IMR-90 (cell line): ENCODE measurements around the gene VPS37B. TPM values are rescaled to one million over a fixed set of nuclear protein-coding genes. Genes with fewer than 3 reads are reported as not detected.

Experiments
- ATAC-seq: fragments of 200-7000 bp; cut with Tn5 transposase; 2 replicates; pipeline ENCODE4 v1.9.1; 2020; ENCODE audit warnings: low read depth, mild to moderate bottlenecking, moderate library complexity
- BruUV-seq: library from RNA; stranded (reverse); fragments of 400-500 nt; replicated peaks from 2 replicates; lab custom pipeline; 2021; lab: Mats Ljungman, UMichigan
- CTCF ChIA-PET: fragments of 300-600 bp; formaldehyde crosslinking; extraction: SDS; loops from one replicate; lab custom pipeline; 2021; ENCODE audit warnings: antibody characterized with exemption; lab: Yijun Ruan, JAX
- POLR2A ChIA-PET: fragments of 300-600 bp; sonication (Branson Sonifier 250); formaldehyde crosslinking; loops from one replicate; lab custom pipeline; 2022; ENCODE audit warnings: antibody characterized with exemption; ENCODE audit not compliant: unreplicated experiment; lab: Charles Lee
- DNase-seq: peaks from one replicate; pipeline ENCODE4 v3.0.0; 2013
- H2AFZ ChIP-seq: replicated peaks from 2 replicates; pipeline ENCODE3; 2013; ENCODE audit warnings: low read length, mild to moderate bottlenecking; ENCODE audit not compliant: poor library complexity
- H2AK5ac ChIP-seq: 2 replicates; pipeline ENCODE4 v1.6.1; 2013; ENCODE audit warnings: low read depth, low read length, inconsistent platforms
- H2AK9ac ChIP-seq: replicated peaks from 2 replicates; pipeline ENCODE3; 2013; ENCODE audit warnings: mild to moderate bottlenecking, low read depth, low read length, moderate library complexity; ENCODE audit not compliant: poor library complexity
- H2BK120ac ChIP-seq: 2 replicates; pipeline ENCODE4 v1.6.1; 2013; ENCODE audit warnings: low read depth, low read length, inconsistent platforms
- H2BK15ac ChIP-seq: 3 replicates; pipeline ENCODE4 v1.6.1; 2013; ENCODE audit warnings: low read depth, low read length, inconsistent platforms
- H2BK20ac ChIP-seq: 2 replicates; pipeline ENCODE4 v1.6.1; 2013; ENCODE audit warnings: low read depth, mild to moderate bottlenecking, inconsistent platforms, low read length, moderate library complexity
- H2BK5ac ChIP-seq: 2 replicates; pipeline ENCODE4 v1.6.1; 2013; ENCODE audit warnings: mild to moderate bottlenecking, low read depth, low read length, inconsistent platforms; ENCODE audit not compliant: poor library complexity, severe bottlenecking
- H3K14ac ChIP-seq: replicated peaks from 2 replicates; pipeline ENCODE4 v1.6.1; 2013; ENCODE audit warnings: low read depth, low read length, inconsistent platforms
- H3K18ac ChIP-seq: 2 replicates; pipeline ENCODE4 v1.6.1; 2013; ENCODE audit warnings: low read depth, low read length, control low read depth
- H3K23ac ChIP-seq: 2 replicates; pipeline ENCODE4 v1.6.1; 2013; ENCODE audit warnings: low read depth, low read length, inconsistent platforms
- H3K27ac ChIP-seq: 2 replicates; pipeline ENCODE4 v1.5.1; 2013; ENCODE audit warnings: mild to moderate bottlenecking, control low read depth, low read length; ENCODE audit not compliant: insufficient read depth
- H3K27me3 ChIP-seq: 2 replicates; pipeline ENCODE4 v1.6.1; 2013; ENCODE audit warnings: low read length; ENCODE audit not compliant: control insufficient read depth, insufficient read depth
- H3K36me3 ChIP-seq: 2 replicates; pipeline ENCODE4 v1.6.1; 2013; ENCODE audit warnings: low read length, mixed read lengths; ENCODE audit not compliant: control insufficient read depth, insufficient read depth
- H3K4ac ChIP-seq: 2 replicates; pipeline ENCODE4 v1.6.1; 2013; ENCODE audit warnings: low read depth, low read length, inconsistent platforms
- H3K4me1 ChIP-seq: 2 replicates; pipeline ENCODE4 v1.6.1; 2013; ENCODE audit warnings: low read length, mixed read lengths; ENCODE audit not compliant: control insufficient read depth, insufficient read depth
- H3K4me2 ChIP-seq: 2 replicates; pipeline ENCODE4 v1.6.1; 2013; ENCODE audit warnings: low read depth, mild to moderate bottlenecking, control low read depth, low read length, moderate library complexity
- H3K4me3 ChIP-seq: 2 replicates; pipeline ENCODE4 v1.5.1; 2013; ENCODE audit warnings: low read depth, mild to moderate bottlenecking, control low read depth, low read length, moderate library complexity; ENCODE audit not compliant: insufficient read depth
- H3K56ac ChIP-seq: 2 replicates; pipeline ENCODE4 v1.6.1; 2013; ENCODE audit warnings: low read length, inconsistent platforms; ENCODE audit not compliant: insufficient read depth; ENCODE audit errors: extremely low read depth
- H3K79me1 ChIP-seq, 2 experiments: 2 replicates each; pipeline ENCODE4 v1.6.1; 2013; ENCODE audit warnings: low read length in 2 of 2, inconsistent platforms in 1 of 2, low read depth in 1 of 2
- H3K9ac ChIP-seq: 2 replicates; pipeline ENCODE4 v1.6.1; 2013; ENCODE audit warnings: low read depth, low read length, control low read depth
- H3K9me1 ChIP-seq: 2 replicates; pipeline ENCODE4 v1.6.1; 2013; ENCODE audit warnings: low read length, inconsistent platforms; ENCODE audit not compliant: insufficient read depth
- H3K9me3 ChIP-seq: 2 replicates; pipeline ENCODE4 v1.6.1; 2013; ENCODE audit warnings: low read length; ENCODE audit not compliant: control insufficient read depth, insufficient read depth
- H4K20me1 ChIP-seq: 2 replicates; pipeline ENCODE4 v1.6.1; 2013; ENCODE audit warnings: low read length, inconsistent platforms; ENCODE audit not compliant: insufficient read depth
- H4K5ac ChIP-seq: 2 replicates; pipeline ENCODE4 v1.6.1; 2013; ENCODE audit warnings: mild to moderate bottlenecking, low read depth, low read length, control low read depth
- H4K8ac ChIP-seq, 2 experiments: 2 replicates each; pipeline ENCODE4 v1.6.1; 2013; ENCODE audit warnings: low read depth in 2 of 2, low read length in 2 of 2, control low read depth in 1 of 2, inconsistent platforms in 1 of 2
- H4K91ac ChIP-seq: 2 replicates; pipeline ENCODE4 v1.6.1; 2013; ENCODE audit warnings: low read depth, low read length, inconsistent platforms; ENCODE audit not compliant: insufficient read depth
- CEBPB ChIP-seq: IDR thresholded peaks from 2 replicates; pipeline ENCODE4 v1.6.1; 2012; ENCODE audit warnings: low read depth, low read length, improper control_type of control experiment
- CHD1 ChIP-seq: IDR thresholded peaks from 2 replicates; pipeline ENCODE4 v1.6.1; 2012; ENCODE audit warnings: low read depth, low read length, improper control_type of control experiment
- FOS ChIP-seq: fragments of 150-350 bp; IDR thresholded peaks from 2 replicates; pipeline ENCODE4 v1.6.1; 2016; ENCODE audit warnings: low read depth, low read length
- NFE2L2 ChIP-seq: fragments of 150-350 bp; IDR thresholded peaks from 2 replicates; pipeline ENCODE4 v1.6.1; 2016; ENCODE audit warnings: low read depth, mild to moderate bottlenecking, low read length
- POLR2A ChIP-seq: IDR thresholded peaks from 2 replicates; pipeline ENCODE4 v1.6.1; 2012; ENCODE audit warnings: mild to moderate bottlenecking, low read depth, low read length
- RAD21 ChIP-seq: IDR thresholded peaks from 2 replicates; pipeline ENCODE4 v1.6.1; 2012; ENCODE audit warnings: low read length, improper control_type of control experiment
- RFX5 ChIP-seq: IDR thresholded peaks from 2 replicates; pipeline ENCODE4 v1.8.0; 2012; ENCODE audit warnings: low read depth, mild to moderate bottlenecking, low read length, moderate library complexity
- SMC3 ChIP-seq: fragments of 150-350 bp; IDR thresholded peaks from 2 replicates; pipeline ENCODE4 v1.6.1; 2016; ENCODE audit warnings: low read depth, mild to moderate bottlenecking, antibody characterized with exemption, low read length, moderate library complexity
- WGBS, 2 experiments: methylation state at CpG; one replicate each; pipeline versions ENCODE4 v1.1.5 to v1.1.7; 2013; ENCODE audit warnings: missing lambda C conversion rate in 2 of 2; ENCODE audit not compliant: insufficient read length in 1 of 2; ENCODE audit errors: extremely low coverage in 2 of 2; 5-methylcytosine and 5-hydroxymethylcytosine counted together
- dilution Hi-C: fragments of 300-500 bp; cut with HindIII; formaldehyde crosslinking; loops from one replicate; pipeline ENCODE4 v1.14.3; 2018; ENCODE audit warnings: low sequenced_read_pairs; ENCODE audit not compliant: unreplicated experiment
- in situ Hi-C: fragments of 300-500 bp; cut with MboI; formaldehyde crosslinking; loops from 3 replicates; pipeline ENCODE4 v1.14.3; 2019; ENCODE audit warnings: low sequenced_read_pairs, inconsistent platforms, mixed read lengths
- intact Hi-C: fragments of 100-400 bp; cut with micrococcal nuclease; formaldehyde crosslinking; loops from 2 replicates; pipeline ENCODE4 v1.10.0; 2022
- polyA plus RNA-seq, 3 experiments: library from polyadenylated mRNA; depleted of rRNA; stranded (reverse); fragments of >200 nt; gene quantifications; 2 replicates each; pipeline ENCODE4 v1.2.3, GENCODE V29; 2012; ENCODE audit warnings: low replicate concordance in 1 of 3
- total RNA-seq: library from RNA; depleted of rRNA; stranded (reverse); fragments of >200 nt; gene quantifications from 2 replicates; pipeline ENCODE4 v1.2.3, GENCODE V29; 2012
- TF ChIP-seq, protein P1 (sequence below): fragments of 150-350 bp; IDR thresholded peaks from 2 replicates; pipeline ENCODE4 v1.6.1; 2016; ENCODE audit warnings: low read depth, mild to moderate bottlenecking, low read length, moderate library complexity, borderline replicate concordance
- TF ChIP-seq, protein P2 (sequence below): conservative IDR thresholded peaks from 2 replicates; pipeline ENCODE4 v1.5.1; 2012; ENCODE audit warnings: mild to moderate bottlenecking, low read depth, low read length, improper control_type of control experiment
- TF ChIP-seq, protein P3 (sequence below): fragments of 150-350 bp; IDR thresholded peaks from 2 replicates; pipeline ENCODE4 v1.6.1; 2017; ENCODE audit warnings: mild to moderate bottlenecking, antibody characterized with exemption, low read length, low read depth

Gene VPS37B
- total and polyA plus RNA-seq, 2 of the 4 experiments (the other 2 are of a cell fraction): 8.6 to 25.7 TPM

DNA sequence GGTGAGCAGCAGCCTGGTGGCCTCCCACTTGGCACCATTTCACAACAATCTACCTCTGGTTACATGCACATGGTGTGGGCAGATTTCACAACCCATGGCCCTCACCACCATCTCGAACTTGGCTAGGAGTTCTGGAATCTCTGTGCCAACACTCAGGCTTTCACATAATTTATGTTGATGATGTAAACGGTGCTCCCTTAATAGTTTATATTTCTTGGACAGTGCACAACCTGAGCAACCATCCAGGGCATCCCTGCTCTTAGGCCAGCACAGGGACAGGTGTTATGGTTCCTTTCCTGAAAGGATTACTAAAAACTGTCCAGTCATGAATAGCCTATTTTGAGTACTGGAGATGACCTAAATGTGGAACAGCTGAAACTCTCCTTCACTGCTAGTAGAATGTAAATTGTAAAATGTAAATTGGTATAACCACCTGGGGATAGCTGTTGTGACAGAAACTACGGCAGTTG is 41.7 kb upstream of the VPS37B start:
- TF ChIP-seq, protein P1, sequence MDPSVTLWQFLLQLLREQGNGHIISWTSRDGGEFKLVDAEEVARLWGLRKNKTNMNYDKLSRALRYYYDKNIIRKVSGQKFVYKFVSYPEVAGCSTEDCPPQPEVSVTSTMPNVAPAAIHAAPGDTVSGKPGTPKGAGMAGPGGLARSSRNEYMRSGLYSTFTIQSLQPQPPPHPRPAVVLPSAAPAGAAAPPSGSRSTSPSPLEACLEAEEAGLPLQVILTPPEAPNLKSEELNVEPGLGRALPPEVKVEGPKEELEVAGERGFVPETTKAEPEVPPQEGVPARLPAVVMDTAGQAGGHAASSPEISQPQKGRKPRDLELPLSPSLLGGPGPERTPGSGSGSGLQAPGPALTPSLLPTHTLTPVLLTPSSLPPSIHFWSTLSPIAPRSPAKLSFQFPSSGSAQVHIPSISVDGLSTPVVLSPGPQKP: no peak
- no peak for TF ChIP-seq RAD21
- no peak for TF ChIP-seq NFE2L2
- TF ChIP-seq RFX5: no peak
- TF ChIP-seq POLR2A: no peak
- TF ChIP-seq SMC3: no peak
- TF ChIP-seq, protein P2, sequence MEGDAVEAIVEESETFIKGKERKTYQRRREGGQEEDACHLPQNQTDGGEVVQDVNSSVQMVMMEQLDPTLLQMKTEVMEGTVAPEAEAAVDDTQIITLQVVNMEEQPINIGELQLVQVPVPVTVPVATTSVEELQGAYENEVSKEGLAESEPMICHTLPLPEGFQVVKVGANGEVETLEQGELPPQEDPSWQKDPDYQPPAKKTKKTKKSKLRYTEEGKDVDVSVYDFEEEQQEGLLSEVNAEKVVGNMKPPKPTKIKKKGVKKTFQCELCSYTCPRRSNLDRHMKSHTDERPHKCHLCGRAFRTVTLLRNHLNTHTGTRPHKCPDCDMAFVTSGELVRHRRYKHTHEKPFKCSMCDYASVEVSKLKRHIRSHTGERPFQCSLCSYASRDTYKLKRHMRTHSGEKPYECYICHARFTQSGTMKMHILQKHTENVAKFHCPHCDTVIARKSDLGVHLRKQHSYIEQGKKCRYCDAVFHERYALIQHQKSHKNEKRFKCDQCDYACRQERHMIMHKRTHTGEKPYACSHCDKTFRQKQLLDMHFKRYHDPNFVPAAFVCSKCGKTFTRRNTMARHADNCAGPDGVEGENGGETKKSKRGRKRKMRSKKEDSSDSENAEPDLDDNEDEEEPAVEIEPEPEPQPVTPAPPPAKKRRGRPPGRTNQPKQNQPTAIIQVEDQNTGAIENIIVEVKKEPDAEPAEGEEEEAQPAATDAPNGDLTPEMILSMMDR: no peak
- TF ChIP-seq CEBPB: no peak
- TF ChIP-seq, protein P3, sequence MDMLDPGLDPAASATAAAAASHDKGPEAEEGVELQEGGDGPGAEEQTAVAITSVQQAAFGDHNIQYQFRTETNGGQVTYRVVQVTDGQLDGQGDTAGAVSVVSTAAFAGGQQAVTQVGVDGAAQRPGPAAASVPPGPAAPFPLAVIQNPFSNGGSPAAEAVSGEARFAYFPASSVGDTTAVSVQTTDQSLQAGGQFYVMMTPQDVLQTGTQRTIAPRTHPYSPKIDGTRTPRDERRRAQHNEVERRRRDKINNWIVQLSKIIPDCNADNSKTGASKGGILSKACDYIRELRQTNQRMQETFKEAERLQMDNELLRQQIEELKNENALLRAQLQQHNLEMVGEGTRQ: no peak
- TF ChIP-seq FOS: no peak
- no peak for TF ChIP-seq CHD1
- BruUV-seq: no TSS peak
- H3K14ac ChIP-seq: no peak overlapping the region
- H2AK5ac ChIP-seq: no peak overlapping the region
- DNase-seq (no peak), ATAC-seq (no peak)
- H3K36me3 ChIP-seq: no peaks in the 10 kb centered on the region; the same call in 1 of the 2 replicates
- in situ Hi-C loops: no loop called here
- H2AFZ ChIP-seq: no peak overlapping the region
- no peak overlapping the region for H3K56ac ChIP-seq
- no peaks in the 10 kb centered on the region for H3K79me1 ChIP-seq
- intact Hi-C loops: no loop called here
- no peaks in the 10 kb centered on the region for H3K9me3 ChIP-seq
- H3K9ac ChIP-seq: no peak overlapping the region
- CTCF ChIA-PET: no interaction called here
- no peak overlapping the region for H2BK15ac ChIP-seq
- H3K4me1 ChIP-seq: no peaks in the 10 kb centered on the region
- H3K23ac ChIP-seq: no peak overlapping the region
- no peak overlapping the region for H2AK9ac ChIP-seq
- no peak overlapping the region for H3K4ac ChIP-seq
- no peak overlapping the region for H2BK20ac ChIP-seq
- dilution Hi-C loops: no loop called here
- no peak overlapping the region for H4K5ac ChIP-seq
- H4K20me1 ChIP-seq: no peaks in the 10 kb centered on the region
- H2BK5ac ChIP-seq: no peak overlapping the region
- no peak overlapping the region for H4K91ac ChIP-seq
- H3K18ac ChIP-seq: no peak overlapping the region
- POLR2A ChIA-PET: no interaction called here
- no peaks in the 10 kb centered on the region for H3K27me3 ChIP-seq
- no peak overlapping the region for H3K4me2 ChIP-seq
- H2BK120ac ChIP-seq: no peak overlapping the region
- no CpG with 5 or more reads among the region's 3 CpGs for WGBS, 2 experiments
- H3K9me1 ChIP-seq: peaks cover 16% of the 10 kb centered on the region
- no peak overlapping the region for H3K4me3 ChIP-seq
- H3K27ac ChIP-seq: no peak overlapping the region
- H4K8ac ChIP-seq: no peak overlapping the region
